ENCODE measurements around the gene MAP4K4. TPM values are rescaled to one million over a fixed set of nuclear protein-coding genes. Genes with fewer than 3 reads are reported as not detected.

Gene MAP4K4
- total RNA-seq, 2 donors from 2014 or later: 60.1 to 147 TPM

DNA sequence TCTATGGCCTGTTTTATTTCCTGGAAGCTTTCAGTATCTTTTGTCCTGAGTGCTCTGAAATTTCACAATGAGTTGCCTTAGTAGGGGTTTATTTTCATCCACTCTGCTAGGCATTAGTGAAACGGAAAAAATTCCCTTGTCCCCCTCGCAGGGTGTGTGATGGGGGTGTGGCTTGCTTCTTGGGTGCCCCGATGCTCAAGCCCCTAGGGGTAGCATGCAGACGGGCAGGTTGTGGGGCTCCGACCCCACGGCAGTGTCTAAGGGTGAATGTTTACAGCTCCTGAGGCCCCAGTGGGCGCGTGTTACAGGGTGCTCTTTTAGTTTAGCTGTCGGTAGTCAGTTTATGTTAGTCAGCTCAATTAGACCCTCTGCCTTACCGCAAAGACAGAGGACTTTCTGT is 32.2 kb upstream of the MAP4K4 start:
- ATAC-seq (ENCODE audit: insufficient number of reproducible peaks, low FRiP score, low read depth) (no peak), DNase-seq (ENCODE audit: low spot score) (no peak)
- H3K4me1 ChIP-seq (ENCODE audit: control insufficient read depth in 1 of 2, low read depth in 2 of 2): no peaks in the 10 kb centered on the region
- no peaks in the 10 kb centered on the region for H3K9me3 ChIP-seq
- no peaks in the 10 kb centered on the region for H3K36me3 ChIP-seq
- no peak overlapping the region for H3K27ac ChIP-seq
- H3K4me3 ChIP-seq: no peak overlapping the region
- TF ChIP-seq, protein P1, sequence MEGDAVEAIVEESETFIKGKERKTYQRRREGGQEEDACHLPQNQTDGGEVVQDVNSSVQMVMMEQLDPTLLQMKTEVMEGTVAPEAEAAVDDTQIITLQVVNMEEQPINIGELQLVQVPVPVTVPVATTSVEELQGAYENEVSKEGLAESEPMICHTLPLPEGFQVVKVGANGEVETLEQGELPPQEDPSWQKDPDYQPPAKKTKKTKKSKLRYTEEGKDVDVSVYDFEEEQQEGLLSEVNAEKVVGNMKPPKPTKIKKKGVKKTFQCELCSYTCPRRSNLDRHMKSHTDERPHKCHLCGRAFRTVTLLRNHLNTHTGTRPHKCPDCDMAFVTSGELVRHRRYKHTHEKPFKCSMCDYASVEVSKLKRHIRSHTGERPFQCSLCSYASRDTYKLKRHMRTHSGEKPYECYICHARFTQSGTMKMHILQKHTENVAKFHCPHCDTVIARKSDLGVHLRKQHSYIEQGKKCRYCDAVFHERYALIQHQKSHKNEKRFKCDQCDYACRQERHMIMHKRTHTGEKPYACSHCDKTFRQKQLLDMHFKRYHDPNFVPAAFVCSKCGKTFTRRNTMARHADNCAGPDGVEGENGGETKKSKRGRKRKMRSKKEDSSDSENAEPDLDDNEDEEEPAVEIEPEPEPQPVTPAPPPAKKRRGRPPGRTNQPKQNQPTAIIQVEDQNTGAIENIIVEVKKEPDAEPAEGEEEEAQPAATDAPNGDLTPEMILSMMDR (IDR thresholded peaks at IDR 0.05): no peak
- H3K27me3 ChIP-seq (replicated peaks; ENCODE audit: insufficient read depth): no peaks in the 10 kb centered on the region

DNA sequence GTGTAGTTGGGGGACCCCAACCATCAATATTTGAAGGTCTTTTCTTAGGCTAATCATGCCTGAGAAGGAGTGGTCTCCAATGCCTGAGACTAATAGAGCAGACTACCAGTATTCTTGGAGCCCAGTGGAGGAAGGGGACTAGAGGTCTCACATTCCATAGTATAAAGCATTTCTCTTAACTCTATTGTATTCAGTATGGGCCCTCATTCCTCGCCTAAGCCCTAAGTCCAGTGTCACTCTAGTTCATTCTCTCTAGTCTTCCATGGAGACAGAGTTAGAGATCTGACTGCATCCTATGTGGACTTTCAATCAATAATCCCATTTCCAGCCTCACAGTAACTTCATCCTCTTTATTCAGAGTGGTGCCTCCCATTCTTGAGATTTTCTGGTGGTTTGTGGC is 29.7 kb upstream of the MAP4K4 start:
- no peaks in the 10 kb centered on the region for H3K4me1 ChIP-seq (ENCODE audit: control insufficient read depth in 1 of 2, low read depth in 2 of 2)
- H3K4me3 ChIP-seq: no peak overlapping the region
- DNase-seq (ENCODE audit: low spot score): no peak
- TF ChIP-seq, protein P1 (IDR thresholded peaks at IDR 0.05): no peak
- ATAC-seq (ENCODE audit: insufficient number of reproducible peaks, low FRiP score, low read depth): no peak
- peaks cover 8% of the 10 kb centered on the region for H3K9me3 ChIP-seq
- no peak overlapping the region for H3K27ac ChIP-seq
- no peaks in the 10 kb centered on the region for H3K36me3 ChIP-seq
- no peaks in the 10 kb centered on the region for H3K27me3 ChIP-seq (replicated peaks; ENCODE audit: insufficient read depth)

DNA sequence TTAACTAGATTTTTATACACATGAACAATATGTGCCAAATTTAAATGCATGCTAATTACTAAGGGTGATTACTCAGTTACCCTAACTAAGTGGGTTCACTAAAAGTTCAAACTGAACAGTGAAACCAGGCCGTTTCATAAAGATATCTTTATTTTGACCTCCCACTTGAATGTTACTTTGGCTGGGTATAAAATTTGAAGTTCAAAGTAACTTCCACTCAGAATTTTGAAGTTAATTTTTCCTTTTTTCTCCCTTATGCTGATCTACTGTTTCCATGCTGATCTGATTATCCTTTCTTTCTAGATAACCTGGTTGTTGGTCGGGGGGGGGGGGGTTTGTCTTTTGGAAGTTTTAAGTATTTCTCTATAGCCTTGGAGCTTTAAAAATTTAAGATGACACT is 25.5 kb upstream of the MAP4K4 start:
- Histone ChIP-seq H3K4me3 (no peak overlapping the region), H3K4me1 (ENCODE audit: control insufficient read depth in 1 of 2, low read depth in 2 of 2) (no peaks in the 10 kb centered on the region), H3K36me3 (no peaks in the 10 kb centered on the region), H3K27ac (no peak overlapping the region), H3K9me3 (peaks cover 8% of the 10 kb centered on the region), H3K27me3 (replicated peaks; ENCODE audit: insufficient read depth) (no peaks in the 10 kb centered on the region)
- ATAC-seq (ENCODE audit: insufficient number of reproducible peaks, low FRiP score, low read depth) (no peak), DNase-seq (ENCODE audit: low spot score) (no peak)
- TF ChIP-seq, protein P1 (IDR thresholded peaks at IDR 0.05): no peak

DNA sequence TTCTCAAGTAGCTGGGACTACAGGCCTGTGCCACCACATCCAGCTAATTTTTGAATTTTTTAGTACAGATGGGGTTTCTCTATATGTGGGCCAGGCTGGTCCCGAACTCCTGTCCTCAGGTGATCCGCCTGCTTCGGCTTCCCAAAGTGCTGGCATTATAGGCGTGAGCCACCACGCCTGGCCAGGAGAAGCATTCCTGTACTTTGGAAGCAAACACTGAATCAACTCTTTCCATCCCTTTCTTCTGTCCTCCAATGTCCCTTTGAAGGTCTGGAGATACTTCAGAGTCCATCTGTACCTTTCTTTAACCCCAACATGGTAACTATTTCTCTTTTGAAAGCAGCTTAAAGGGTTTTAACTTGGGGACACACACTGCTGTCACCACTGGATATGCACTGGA is 23.6 kb upstream of the MAP4K4 start:
- H3K27ac ChIP-seq: no peak overlapping the region
- no peak for ATAC-seq (ENCODE audit: insufficient number of reproducible peaks, low FRiP score, low read depth)
- DNase-seq (ENCODE audit: low spot score): no peak
- no peaks in the 10 kb centered on the region for H3K4me1 ChIP-seq (ENCODE audit: control insufficient read depth in 1 of 2, low read depth in 2 of 2)
- H3K4me3 ChIP-seq: no peak overlapping the region
- no peaks in the 10 kb centered on the region for H3K27me3 ChIP-seq (replicated peaks; ENCODE audit: insufficient read depth)
- H3K9me3 ChIP-seq: peaks cover 8% of the 10 kb centered on the region
- TF ChIP-seq, protein P1 (IDR thresholded peaks at IDR 0.05): no peak
- H3K36me3 ChIP-seq: no peaks in the 10 kb centered on the region

DNA sequence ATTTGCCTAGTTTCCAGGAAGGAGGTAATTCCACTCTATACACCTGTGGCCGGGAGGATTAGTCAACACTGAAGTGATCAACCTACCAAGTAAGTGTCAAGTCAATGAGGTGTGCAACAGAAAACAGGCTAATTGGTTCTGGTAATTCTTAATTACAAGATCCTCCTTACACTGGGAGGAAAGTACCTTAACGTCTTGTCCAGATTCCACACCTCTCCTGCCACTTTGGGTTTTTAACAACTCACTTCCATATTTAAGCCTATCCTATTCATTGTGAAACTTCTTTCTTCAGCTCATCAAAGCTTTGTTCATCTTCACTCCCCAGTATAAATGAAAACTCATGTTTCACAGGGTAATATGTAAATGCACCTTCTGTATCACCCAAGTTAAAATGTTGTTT is 22.0 kb upstream of the MAP4K4 start:
- Histone ChIP-seq H3K27ac (no peak overlapping the region), H3K36me3 (no peaks in the 10 kb centered on the region), H3K4me3 (no peak overlapping the region), H3K9me3 (peaks cover 8% of the 10 kb centered on the region), H3K27me3 (replicated peaks; ENCODE audit: insufficient read depth) (no peaks in the 10 kb centered on the region), H3K4me1 (ENCODE audit: control insufficient read depth in 1 of 2, low read depth in 2 of 2) (no peaks in the 10 kb centered on the region)
- TF ChIP-seq, protein P1 (IDR thresholded peaks at IDR 0.05): no peak
- ATAC-seq (ENCODE audit: insufficient number of reproducible peaks, low FRiP score, low read depth) (no peak), DNase-seq (ENCODE audit: low spot score) (no peak)
